NCI-H2171 treated with DMSO at 0.1 percent for 48 hours (cell line): Measurements from ENCODE around the gene PXMP2.
A peak's percentile ranks its signal among the peaks of the same experiment; 100 is the strongest.
"Not testable (repeated sequence)": the region's sequence is repeated elsewhere in the genome, so short reads cannot be mapped to it uniquely, and the experiment has no call there.

Source experiments
- DNase-seq: peaks from one replicate; lab custom pipeline; 2025; lab: John Stamatoyannopoulos, UW

PXMP2 gene

DNA sequence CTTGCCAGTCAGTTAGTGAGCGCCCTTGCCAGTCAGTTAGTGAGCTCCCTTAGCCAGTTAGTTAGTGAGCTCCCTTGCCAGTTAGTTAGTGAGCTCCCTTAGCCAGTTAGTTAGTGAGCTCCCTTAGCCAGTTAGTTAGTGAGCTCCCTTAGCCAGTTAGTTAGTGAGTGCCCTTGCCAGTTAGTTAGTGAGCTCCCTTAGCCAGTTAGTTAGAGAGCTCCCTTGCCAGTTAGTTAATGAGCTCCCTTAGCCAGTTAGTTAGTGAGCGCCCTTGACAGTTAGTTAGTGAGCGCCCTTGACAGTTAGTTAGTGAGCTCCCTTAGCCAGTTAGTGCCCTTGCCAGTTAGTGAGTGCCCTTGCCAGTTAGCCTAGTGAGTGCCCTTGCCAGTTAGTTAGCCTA is 7.5 kb downstream of the PXMP2 start:
- not testable (repeated sequence) for DNase-seq

DNA sequence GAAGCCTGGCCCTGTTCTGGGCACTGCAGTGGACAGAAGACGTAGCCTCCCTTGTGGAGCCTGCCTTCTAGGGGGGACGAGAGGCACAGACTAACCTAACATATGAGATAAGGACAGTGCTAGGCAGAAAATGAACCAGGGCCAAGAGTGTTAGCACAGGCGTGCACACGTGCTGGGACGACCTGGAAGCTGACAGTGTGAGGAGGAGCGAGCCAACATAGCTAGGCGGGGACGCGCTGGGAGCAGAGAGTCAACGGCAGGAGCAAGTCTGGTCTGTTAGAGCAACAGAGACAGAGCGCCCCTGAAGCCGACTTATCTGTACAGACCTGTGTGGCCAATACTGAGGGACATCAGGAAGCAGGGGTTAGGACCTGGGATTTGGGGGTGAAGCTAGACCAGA is 8.0 kb downstream of the PXMP2 start:
- DNase-seq: no peak

- DNase-seq: no peak
Observed at GRCh38 chr12:132698341-132698740, 11.0 kb downstream of the PXMP2 start.

- no peak for DNase-seq
Observed at GRCh38 chr12:132700212-132700822, 12.9 kb downstream of the PXMP2 start.

GRCh38 chr12:132702640-132703039 is 15.3 kb downstream of the PXMP2 start:
- DNase-seq: no peak

DNA sequence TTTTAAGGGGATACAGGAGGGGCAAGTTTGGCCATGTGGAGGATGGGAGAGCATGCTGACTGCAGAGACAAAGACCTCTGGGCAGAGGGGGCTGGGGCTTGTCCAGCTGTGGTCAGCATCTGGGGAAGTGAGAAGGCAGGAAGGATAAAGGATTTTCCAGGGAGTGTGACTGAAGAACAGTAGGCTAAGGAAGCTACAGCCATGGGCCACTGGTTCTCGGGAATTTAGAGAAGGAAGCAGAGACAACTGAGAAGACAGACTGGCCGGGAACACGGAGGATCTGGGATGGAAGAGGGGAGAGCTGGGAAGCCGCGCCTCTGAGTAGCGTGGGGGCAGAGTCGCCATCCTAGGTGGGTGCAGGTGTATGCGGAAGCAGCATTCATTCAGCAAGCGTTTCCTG is 16.3 kb downstream of the PXMP2 start:
- no peak for DNase-seq

- no peak for DNase-seq
Observed at GRCh38 chr12:132707241-132707640, 19.9 kb downstream of the PXMP2 start.

GRCh38 chr12:132708150-132708549 is 20.8 kb downstream of the PXMP2 start:
- no peak for DNase-seq

GRCh38 chr12:132710043-132710404 is 22.6 kb downstream of the PXMP2 start:
- no peak for DNase-seq

GRCh38 chr12:132710405-132711079 is 23.2 kb downstream of the PXMP2 start, which contains the start of gene PGAM5:
Gene PGAM5, plus strand, starts transcription at chr12:132710842. Its CDS starts 35 bp downstream, at chr12:132710877.
- peak; percentile 90 for DNase-seq

GRCh38 chr12:132711080-132711843 is 23.9 kb downstream of the PXMP2 start:
- DNase-seq: no peak

DNA sequence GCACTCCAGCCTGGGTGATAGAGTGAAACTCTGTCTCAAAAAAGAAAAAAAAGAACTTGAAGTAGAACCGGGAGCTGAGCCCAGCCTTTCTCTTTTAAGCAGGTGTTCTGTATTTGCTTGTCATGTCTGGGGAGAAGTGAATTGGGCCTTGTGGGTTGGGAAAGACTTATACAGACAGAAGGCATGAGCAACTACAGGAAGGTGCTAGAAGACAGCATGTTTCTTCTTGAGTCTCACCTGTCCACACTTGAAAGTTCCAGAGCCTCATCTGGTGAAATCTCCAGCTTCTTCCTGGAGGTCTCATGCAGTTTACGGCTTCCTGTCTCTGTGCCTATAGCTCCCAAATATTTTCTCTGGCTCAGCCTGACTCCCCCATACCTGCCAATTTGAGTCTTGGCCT is 25.7 kb downstream of the PXMP2 start:
- DNase-seq: no peak

DNA sequence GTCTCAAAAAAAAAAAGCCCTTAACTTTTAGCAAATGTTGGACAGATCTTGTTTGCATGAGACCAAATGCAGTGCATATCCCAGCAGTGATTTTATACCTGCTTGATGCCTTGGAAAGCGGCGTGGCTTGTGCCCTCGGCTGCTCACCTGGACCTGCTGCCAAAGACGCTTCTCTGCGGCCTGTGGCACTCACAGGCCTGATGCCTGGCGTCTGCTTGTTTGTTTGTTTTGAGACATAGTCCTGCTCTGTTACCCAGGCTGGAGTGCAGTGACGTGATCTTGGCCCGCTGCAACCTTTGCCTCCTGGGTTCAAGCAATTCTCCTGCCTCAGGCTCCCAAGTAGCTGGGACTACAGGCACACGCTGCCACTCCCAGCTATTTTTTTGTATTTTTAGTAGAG is 28.5 kb downstream of the PXMP2 start:
- DNase-seq: no peak

DNA sequence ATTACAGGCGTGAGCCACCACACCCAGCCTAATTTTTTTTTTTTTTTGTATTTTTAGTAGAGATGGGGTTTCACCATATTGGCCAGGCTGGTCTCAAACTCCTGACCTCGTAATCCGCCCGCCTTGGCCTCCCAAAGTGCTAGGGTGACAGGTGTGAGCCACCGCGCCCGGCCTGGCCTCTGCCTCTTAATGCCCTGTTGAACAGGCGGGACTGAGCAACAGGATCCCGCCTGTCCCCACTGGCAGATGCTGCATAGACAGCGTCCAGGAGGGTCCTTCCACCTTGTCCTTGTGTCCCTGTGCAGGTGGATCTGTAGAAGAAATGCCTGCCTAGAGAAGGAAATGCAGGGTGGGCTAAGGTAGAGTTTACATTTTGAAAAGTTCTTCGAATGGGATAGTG is 29.0 kb downstream of the PXMP2 start:
- no peak for DNase-seq

DNA sequence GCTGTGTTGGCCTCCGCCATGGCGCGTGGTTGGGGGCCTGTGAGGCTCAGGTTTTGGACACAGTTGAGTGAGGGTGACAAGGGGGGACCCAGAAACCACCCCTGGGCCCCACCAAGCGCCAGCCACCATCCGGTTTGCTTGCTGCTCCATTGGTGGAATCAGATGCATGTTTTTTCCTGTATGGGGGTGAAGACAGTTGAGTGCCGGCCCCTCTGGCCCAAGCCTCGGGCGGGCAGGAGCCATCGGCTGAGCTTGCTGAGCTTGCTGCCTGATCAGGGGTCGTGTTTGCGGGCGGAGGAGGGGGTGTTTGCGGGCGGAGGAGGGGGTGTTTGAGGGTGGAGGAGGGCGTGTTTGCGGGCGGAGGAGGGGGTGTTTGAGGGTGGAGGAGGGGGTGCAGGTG is 29.6 kb downstream of the PXMP2 start:
- DNase-seq: no peak

DNA sequence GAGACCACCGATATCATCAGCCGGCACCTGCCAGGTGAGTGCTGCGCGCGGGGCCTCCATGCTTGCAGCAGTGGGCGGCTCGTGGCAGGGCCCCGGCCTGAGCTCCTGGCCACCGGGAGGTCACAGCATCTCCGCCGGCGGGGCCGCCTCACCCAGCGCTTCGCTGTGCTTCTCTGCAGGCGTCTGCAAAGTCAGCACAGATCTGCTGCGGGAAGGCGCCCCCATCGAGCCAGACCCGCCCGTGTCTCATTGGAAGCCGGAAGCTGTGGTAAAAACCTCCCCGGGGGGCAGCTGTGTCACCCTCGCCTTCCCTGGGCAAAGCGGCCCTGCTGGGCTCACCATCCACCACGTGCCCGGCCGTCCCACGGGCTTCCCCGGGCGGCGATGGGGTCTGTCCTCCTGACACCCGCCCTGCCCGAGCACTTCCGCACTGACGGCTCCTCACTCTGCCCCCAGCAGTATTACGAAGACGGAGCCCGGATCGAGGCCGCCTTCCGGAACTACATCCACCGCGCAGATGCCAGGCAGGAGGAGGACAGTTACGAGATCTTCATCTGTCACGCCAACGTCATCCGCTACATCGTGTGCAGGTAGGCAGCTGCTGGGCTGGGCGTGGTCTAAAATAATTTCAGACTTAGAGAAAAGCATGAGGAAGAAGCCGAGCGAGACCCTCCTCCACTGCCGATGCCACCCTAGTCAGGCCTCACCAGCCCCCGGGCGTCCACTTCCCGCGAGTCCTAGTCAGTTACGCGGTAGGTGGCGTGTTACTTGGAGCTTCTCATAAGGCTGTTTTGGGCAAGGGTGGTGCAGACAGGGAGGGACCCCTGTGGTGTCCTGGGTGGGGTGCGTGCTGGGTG is 30.4 kb downstream of the PXMP2 start:
- no peak for DNase-seq

GRCh38 chr12:132718644-132719043 is 31.3 kb downstream of the PXMP2 start:
- DNase-seq: no peak

GRCh38 chr12:132719141-132719953 is 32.0 kb downstream of the PXMP2 start:
- DNase-seq: no peak

DNA sequence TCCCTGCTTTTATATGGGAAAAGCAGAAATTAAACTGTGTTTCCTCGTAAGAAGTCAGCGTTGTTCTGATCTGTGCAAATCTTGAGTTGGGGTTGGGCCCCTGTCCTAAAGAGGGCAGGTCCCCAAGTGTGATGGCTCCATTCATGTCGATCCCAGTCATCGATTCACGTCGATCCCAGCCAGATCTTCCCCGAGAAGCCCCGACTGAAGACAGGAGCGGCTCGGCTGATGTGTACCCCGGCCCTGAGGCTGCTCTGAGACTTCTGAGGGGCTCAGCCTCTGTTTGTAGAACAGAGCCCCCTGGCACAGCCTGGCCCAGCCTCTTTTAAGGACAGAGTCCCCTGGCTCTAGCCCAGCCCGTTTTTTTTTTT is 32.6 kb downstream of the PXMP2 start:
- DNase-seq: no peak

DNA sequence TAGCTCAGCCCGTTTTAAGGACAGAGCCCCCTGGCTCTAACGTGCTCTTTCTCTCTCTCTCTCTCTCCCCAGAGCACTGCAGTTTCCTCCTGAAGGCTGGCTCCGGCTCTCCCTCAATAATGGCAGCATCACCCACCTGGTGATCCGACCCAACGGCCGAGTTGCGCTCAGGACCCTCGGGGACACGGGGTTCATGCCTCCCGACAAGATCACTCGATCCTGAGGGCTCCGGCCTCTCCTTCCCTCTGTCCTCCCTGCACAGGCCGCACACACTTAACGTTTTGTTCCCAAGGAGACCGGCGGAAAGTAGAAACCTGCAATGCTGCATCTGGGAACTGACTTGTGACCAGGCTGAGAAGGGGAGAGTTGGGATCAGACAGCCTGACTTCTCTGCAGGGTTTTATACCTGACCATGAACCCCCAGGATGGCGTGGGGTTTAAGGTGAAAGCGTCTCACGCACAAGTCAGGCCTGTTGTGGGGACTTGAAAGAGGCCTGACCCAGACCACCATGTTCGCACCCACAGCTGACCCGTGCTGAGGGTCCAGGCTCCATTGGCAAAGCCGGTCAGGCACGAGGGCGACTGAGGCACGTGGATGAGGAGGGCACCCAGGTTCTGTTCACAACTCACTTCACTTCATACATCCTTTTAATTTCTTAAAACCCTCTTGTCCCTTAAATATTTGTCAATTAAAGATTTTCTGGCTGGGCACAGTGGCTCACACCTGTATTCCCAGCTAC is 33.4 kb downstream of the PXMP2 start:
- no peak for DNase-seq
